Prostate gland (tissue), 2 donors: ENCODE results near the gene FLOT1. TPM values are rescaled to one million over a fixed set of nuclear protein-coding genes. Genes with fewer than 3 reads are reported as not detected.

ENCODE experiments used
- DNase-seq: peaks from one replicate; pipeline ENCODE4 v3.0.0-alpha.2; 2019; ENCODE audit warnings: low spot score
- H3K27ac ChIP-seq, 2 donors: fragments of 200-600 bp; sonication (generic); 2 replicates each; pipeline ENCODE4 v1.5.1; 2017 to 2019
- H3K27me3 ChIP-seq: fragments of 200-600 bp; sonication (generic); replicated peaks from 2 replicates; pipeline ENCODE4 v1.5.1; 2019; ENCODE audit not compliant: insufficient read depth
- H3K36me3 ChIP-seq, 2 donors: fragments of 200-600 bp; sonication (generic); 1 replicate in 1 of 2; 2 replicates in 1 of 2; pipeline versions ENCODE4 v1.5.1 to v1.8.1; 2017 to 2019
- H3K4me1 ChIP-seq: fragments of 200-600 bp; sonication (generic); replicated peaks from 2 replicates; pipeline ENCODE4 v1.5.1; 2019
- H3K4me3 ChIP-seq, 2 donors: fragments of 200-600 bp; sonication (generic); 2 replicates each; pipeline ENCODE4 v1.5.1; 2017 to 2019
- H3K9me3 ChIP-seq: fragments of 200-600 bp; sonication (generic); 2 replicates; pipeline ENCODE4 v1.5.1; 2017
- POLR2A ChIP-seq: fragments of 450-650 bp; IDR thresholded peaks from one replicate; pipeline ENCODE4 v1.6.1; 2016; ENCODE audit warnings: antibody characterized with exemption, mild to moderate bottlenecking
- POLR2AphosphoS5 ChIP-seq: sonication (generic); formaldehyde crosslinking; IDR thresholded peaks from one replicate; pipeline ENCODE4 v1.6.1; 2017; ENCODE audit warnings: antibody characterized with exemption
- WGBS: methylation state at CpG from one replicate; pipeline ENCODE4 v1.1.5; 2018; 5-methylcytosine and 5-hydroxymethylcytosine counted together
- intact Hi-C: fragments of 100-400 bp; cut with DNase I; formaldehyde crosslinking; loops from one replicate; pipeline ENCODE4 v1.14.2; 2022
- total RNA-seq, 2 donors: library from RNA; depleted of rRNA; stranded (reverse); fragments of >200 nt; gene quantifications; one replicate each; pipeline ENCODE4 v1.1.0, GENCODE V29; 2016
- TF ChIP-seq, protein P1 (sequence below), 4 experiments: fragments of 200-600 bp in 2 of 4; fragments of 450-650 bp in 2 of 4; sonication (generic) in 2 of 4; IDR thresholded peaks; 1 replicate in 3 of 4; 2 replicates in 1 of 4; pipeline ENCODE4 v1.5.1; 2016 to 2019; ENCODE audit warnings: antibody characterized with exemption in 4 of 4, mild to moderate bottlenecking in 2 of 4, moderate library complexity in 2 of 4

Gene FLOT1
- total RNA-seq, 2 donors from 2014 or later, result 117 to 133 TPM

DNA sequence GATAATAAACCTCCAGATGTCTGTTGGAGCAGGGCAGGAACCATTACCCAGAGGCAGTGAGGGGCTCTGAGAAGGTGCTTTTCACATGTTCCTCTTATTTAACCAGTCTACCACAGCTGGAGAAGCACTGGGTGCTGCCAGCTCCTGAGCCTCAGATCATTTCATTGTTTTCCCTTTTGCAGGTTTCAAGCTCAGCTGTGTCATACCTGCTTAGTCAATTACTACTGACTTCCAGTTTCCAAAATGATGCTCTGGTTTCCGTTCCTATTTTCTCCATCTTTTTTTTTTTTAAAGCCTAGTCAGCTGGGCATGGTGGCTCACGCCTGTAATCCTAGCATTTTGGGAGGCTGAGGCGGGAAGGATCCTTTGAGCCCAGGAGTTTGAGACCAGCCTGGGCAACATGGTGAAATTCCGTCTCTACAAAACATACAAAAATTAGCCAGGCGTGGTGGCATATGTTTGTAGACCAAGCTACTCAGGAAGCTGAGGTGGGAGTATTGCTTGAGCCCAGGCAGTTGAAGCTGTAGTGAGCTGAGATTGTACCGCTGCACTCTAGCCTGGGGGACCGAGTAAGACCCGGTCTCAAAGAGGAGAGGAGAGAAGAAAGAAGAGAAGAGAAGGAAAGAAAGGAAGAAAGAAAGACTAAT lies 6.7 kb downstream of the FLOT1 start:
- Histone ChIP-seq H3K9me3 (no peaks in the 10 kb centered on the region), H3K27me3 (no peaks in the 10 kb centered on the region), H3K36me3 (peaks cover 0 to 4% of the 10 kb centered on the region in 2 donors), H3K27ac (no peak overlapping the region), H3K4me1 (peaks cover 1% of the 10 kb centered on the region), H3K4me3 (no peak overlapping the region)
- TF ChIP-seq POLR2AphosphoS5 (no peak), POLR2A (no peak)
- TF ChIP-seq, protein P1, sequence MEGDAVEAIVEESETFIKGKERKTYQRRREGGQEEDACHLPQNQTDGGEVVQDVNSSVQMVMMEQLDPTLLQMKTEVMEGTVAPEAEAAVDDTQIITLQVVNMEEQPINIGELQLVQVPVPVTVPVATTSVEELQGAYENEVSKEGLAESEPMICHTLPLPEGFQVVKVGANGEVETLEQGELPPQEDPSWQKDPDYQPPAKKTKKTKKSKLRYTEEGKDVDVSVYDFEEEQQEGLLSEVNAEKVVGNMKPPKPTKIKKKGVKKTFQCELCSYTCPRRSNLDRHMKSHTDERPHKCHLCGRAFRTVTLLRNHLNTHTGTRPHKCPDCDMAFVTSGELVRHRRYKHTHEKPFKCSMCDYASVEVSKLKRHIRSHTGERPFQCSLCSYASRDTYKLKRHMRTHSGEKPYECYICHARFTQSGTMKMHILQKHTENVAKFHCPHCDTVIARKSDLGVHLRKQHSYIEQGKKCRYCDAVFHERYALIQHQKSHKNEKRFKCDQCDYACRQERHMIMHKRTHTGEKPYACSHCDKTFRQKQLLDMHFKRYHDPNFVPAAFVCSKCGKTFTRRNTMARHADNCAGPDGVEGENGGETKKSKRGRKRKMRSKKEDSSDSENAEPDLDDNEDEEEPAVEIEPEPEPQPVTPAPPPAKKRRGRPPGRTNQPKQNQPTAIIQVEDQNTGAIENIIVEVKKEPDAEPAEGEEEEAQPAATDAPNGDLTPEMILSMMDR (IDR thresholded peaks at IDR 0.05), result no peak
- WGBS, result 89% methylated on average over 8 of the region's 8 CpGs
- no peak for DNase-seq
- intact Hi-C loops, result no loop called here

DNA sequence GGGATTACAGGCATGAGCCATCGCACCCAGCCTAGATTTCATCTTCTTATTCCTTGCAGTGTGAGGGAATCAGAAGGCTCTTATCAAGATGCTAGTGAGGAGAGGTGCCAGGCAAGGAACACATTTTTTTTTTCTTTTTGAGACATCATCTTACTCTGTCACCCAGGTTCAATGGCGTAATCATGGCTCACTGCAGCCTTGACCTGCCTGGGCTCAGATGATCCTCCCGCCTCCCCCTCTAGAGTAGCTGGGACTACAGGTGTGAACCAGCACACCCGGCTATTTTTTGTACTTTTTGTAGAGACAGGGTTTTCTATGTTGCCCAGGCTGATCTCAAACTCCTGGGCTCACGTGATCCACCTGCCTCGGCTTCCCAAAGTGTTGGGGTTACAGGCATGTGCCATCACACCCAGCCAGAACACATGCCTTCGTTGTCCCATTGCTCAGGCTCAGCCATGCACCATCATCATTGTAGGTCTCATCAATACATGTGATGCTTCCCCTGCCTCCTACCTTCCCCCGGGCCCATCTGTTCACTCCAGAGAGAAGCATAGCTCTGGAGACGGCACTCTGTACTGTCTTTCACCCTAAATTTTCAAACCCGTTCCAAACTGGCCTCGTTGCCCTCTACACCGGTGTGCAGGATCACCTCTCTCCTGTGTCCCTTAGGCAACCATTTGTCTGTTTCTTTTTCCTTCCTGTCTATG lies 10.1 kb downstream of the FLOT1 start:
- H3K9me3 ChIP-seq, result no peaks in the 10 kb centered on the region
- H3K27me3 ChIP-seq, result no peaks in the 10 kb centered on the region
- TF ChIP-seq, protein P1 (IDR thresholded peaks at IDR 0.05), result no peak
- TF ChIP-seq POLR2AphosphoS5 (no peak), POLR2A (no peak)
- H3K4me3 ChIP-seq, result no peak overlapping the region
- 89% methylated on average over 12 of the region's 12 CpGs for WGBS
- DNase-seq, result no peak
- intact Hi-C loops, result no loop called here
- H3K36me3 ChIP-seq, result no peaks in the 10 kb centered on the region
- peaks cover 4% of the 10 kb centered on the region for H3K4me1 ChIP-seq
- no peak overlapping the region for H3K27ac ChIP-seq

DNA sequence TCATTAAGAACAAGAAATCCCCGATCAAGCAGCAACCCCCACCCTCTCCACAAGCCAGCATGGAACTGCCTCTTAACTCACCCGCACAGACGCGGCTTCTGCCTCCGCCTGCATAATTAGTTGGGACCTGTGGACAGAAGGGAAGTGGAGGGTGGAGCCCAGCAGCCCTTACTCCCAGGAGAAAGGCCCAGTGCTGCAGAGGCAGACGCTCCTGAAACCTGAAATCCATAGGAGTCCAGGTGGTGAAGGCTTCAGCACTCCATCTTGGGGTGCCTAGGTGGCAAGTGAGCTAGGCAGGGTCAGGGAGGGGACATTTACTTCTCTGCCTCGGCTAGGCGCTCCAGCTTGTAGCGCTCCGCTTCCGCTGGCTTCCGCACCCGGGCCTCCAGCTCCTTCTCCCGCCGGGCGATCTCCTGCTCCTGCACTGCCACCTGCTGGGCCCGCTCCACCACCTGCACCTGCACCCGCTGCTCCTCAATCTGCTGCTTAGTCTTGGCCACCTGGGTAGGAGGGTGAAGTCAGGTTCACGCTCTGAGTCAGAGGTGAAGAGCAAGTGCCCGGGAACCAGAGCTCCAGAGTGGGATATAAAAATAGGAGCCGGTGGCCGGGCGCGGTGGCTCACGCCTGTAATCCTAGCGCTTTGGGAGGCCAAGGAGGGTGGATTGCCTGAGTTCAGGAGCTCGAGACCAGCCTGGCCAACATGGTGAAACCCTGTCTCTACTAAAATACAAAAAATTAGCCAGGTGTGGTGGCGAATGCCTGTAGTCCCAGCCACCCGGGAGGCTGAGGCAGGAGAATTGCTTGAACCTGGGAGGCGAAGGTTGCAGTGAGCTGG lies 11.7 kb downstream of the FLOT1 start:
- Histone ChIP-seq H3K4me3 (no peak overlapping the region), H3K27me3 (no peaks in the 10 kb centered on the region), H3K9me3 (no peaks in the 10 kb centered on the region), H3K36me3 (no peaks in the 10 kb centered on the region), H3K27ac (peak overlapping the region; percentile 27 to 64), H3K4me1 (peaks cover 4% of the 10 kb centered on the region)
- TF ChIP-seq POLR2AphosphoS5 (peak; percentile 54), POLR2A (no peak)
- TF ChIP-seq, protein P1 (IDR thresholded peaks at IDR 0.05), result peak; percentile 26 to 84 (median 68)
- WGBS, result 36% methylated on average over 30 of the region's 30 CpGs
- peak; percentile 79 for DNase-seq
- intact Hi-C loops, result no loop called here

GRCh38 chr6:30727920-30728553 lies 14.4 kb downstream of the FLOT1 start:
- H3K36me3 ChIP-seq, result peaks cover 0 to 10% of the 10 kb centered on the region in 2 donors
- intact Hi-C loops, result loop anchor here (5.0 kb wide), 1 partner anchor 149 kb away; no protein-coding TSS in a partner anchor

More at GRCh38 chr6:30727920-30728553, 14.4 kb downstream of the FLOT1 start:
- Histone ChIP-seq H3K4me3 (no peak overlapping the region), H3K27ac (peak overlapping the region in 1 of 2 donors; percentile 49), H3K4me1 (peaks cover 4% of the 10 kb centered on the region), H3K27me3 (no peaks in the 10 kb centered on the region), H3K9me3 (no peaks in the 10 kb centered on the region)
- TF ChIP-seq POLR2AphosphoS5, result peak; percentile 13
- TF ChIP-seq, protein P1 (IDR thresholded peaks at IDR 0.05), result peak in 1 of 4 experiments; percentile 4
- no peak for TF ChIP-seq POLR2A
- whole genome bisulfite sequencing, result 35% methylated on average over 7 of the region's 7 CpGs
- no peak for DNase-seq
